K562 (cell line): ENCODE measurements around the gene OLIG1. TPM values are rescaled to one million over a fixed set of nuclear protein-coding genes. Genes with fewer than 3 reads are reported as not detected.
A peak's percentile ranks its signal among the peaks of the same experiment; 100 is the strongest.

Source experiments
- ATAC-seq: fragments of 200-7000 bp; cut with Tn5 transposase; 3 replicates; pipeline ENCODE4 v1.9.1; 2020; ENCODE audit warnings: moderate library complexity
- BruUV-seq: library from RNA; stranded (reverse); fragments of 400-500 nt; replicated peaks from 2 replicates; lab custom pipeline; 2021; lab: Mats Ljungman, UMichigan
- CTCF ChIA-PET: fragments of 300-600 bp; formaldehyde crosslinking; extraction: SDS; loops from one replicate; lab custom pipeline; 2021; ENCODE audit warnings: low intra/inter-chr PET ratio; lab: Yijun Ruan, JAX
- POLR2A ChIA-PET: fragments of 300-600, 350-650 bp; sonication (Branson Sonifier 250); formaldehyde crosslinking; extraction: SDS; loops from one replicate; lab custom pipeline; 2021; ENCODE audit warnings: antibody characterized with exemption, inconsistent platforms; lab: Yijun Ruan, JAX
- DNase-seq, 4 experiments: peaks; one replicate each; pipeline versions ENCODE4 v3.0.0 to v3.0.0-alpha.2; 2011 to 2018; ENCODE audit warnings: low spot score in 3 of 4, mixed read lengths in 3 of 4; ENCODE audit errors: extremely low read depth in 1 of 4
- FAIRE-seq: peaks from 2 replicates; lab custom pipeline; 2011; peaks lifted over from hg19 to GRCh38; lab: Jason Lieb, UNC
- H2AFZ ChIP-seq: 2 replicates; pipeline ENCODE4 v1.6.0; 2011; ENCODE audit warnings: low read depth, low read length, control low read depth, inconsistent platforms
- H3K27ac ChIP-seq: fragments of 200-600 bp; 3 replicates; pipeline ENCODE4 v1.8.0; 2011; ENCODE audit warnings: low read depth, mild to moderate bottlenecking, control low read depth, inconsistent platforms, low read length, moderate library complexity, mixed read lengths; ENCODE audit errors: extremely low read depth
- H3K27me3 ChIP-seq, 2 experiments: fragments of 300-600 bp in 1 of 2; 2 replicates in 1 of 2; 3 replicates in 1 of 2; pipeline versions ENCODE4 v1.6.0 to v1.8.0; 2011; ENCODE audit warnings: inconsistent platforms in 2 of 2, low read length in 2 of 2, mild to moderate bottlenecking in 1 of 2, mixed read lengths in 1 of 2, moderate library complexity in 1 of 2; ENCODE audit not compliant: control insufficient read depth in 2 of 2, insufficient read depth in 2 of 2
- H3K36me3 ChIP-seq: fragments of 300-600 bp; 3 replicates; pipeline ENCODE4 v1.8.0; 2011; ENCODE audit warnings: mild to moderate bottlenecking, low read length, inconsistent platforms; ENCODE audit not compliant: control insufficient read depth, insufficient read depth
- H3K4me1 ChIP-seq, 2 experiments: fragments of 200-600 bp in 1 of 2; replicated peaks in 1 of 2; 2 replicates in 1 of 2; 3 replicates in 1 of 2; pipeline versions ENCODE4 v1.5.1 to v1.8.0; 2011; ENCODE audit warnings: inconsistent platforms in 2 of 2, low read length in 2 of 2, mild to moderate bottlenecking in 1 of 2, mixed read lengths in 1 of 2, moderate library complexity in 1 of 2; ENCODE audit not compliant: control insufficient read depth in 2 of 2, insufficient read depth in 2 of 2
- H3K4me2 ChIP-seq: 2 replicates; pipeline ENCODE4 v1.6.1; 2011; ENCODE audit warnings: low read length, control low read depth, inconsistent platforms, mixed read lengths; ENCODE audit not compliant: insufficient read depth
- H3K4me3 ChIP-seq: fragments of 200-600 bp; sonication (generic), shearing (Covaris generic); 2 replicates; pipeline ENCODE4 v1.5.1; 2016; ENCODE audit warnings: control low read depth, inconsistent platforms
- H3K79me2 ChIP-seq: fragments of 200-600 bp; 3 replicates; pipeline ENCODE4 v1.8.0; 2011; ENCODE audit warnings: low read length, inconsistent platforms; ENCODE audit not compliant: control insufficient read depth, insufficient read depth
- H3K9ac ChIP-seq, 2 experiments: 2 replicates each; pipeline versions ENCODE4 v1.6.0 to v1.6.1; 2011; ENCODE audit warnings: low read depth in 2 of 2, low read length in 2 of 2, control low read depth in 1 of 2, inconsistent platforms in 1 of 2, mild to moderate bottlenecking in 1 of 2, mixed read lengths in 1 of 2; ENCODE audit not compliant: insufficient read depth in 1 of 2
- H3K9me1 ChIP-seq: one replicate; pipeline ENCODE4 v1.6.0; 2011; ENCODE audit warnings: inconsistent platforms, mild to moderate bottlenecking, low read length, moderate library complexity; ENCODE audit not compliant: control insufficient read depth, insufficient read depth
- H3K9me3 ChIP-seq: replicated peaks from 2 replicates; pipeline ENCODE4 v1.5.1; 2011; ENCODE audit warnings: low read depth, low read length, inconsistent platforms; ENCODE audit not compliant: control insufficient read depth, insufficient read depth
- H4K20me1 ChIP-seq: replicated peaks from 2 replicates; pipeline ENCODE4 v1.6.1; 2011; ENCODE audit warnings: low read length, inconsistent platforms, mixed read lengths; ENCODE audit not compliant: control insufficient read depth, insufficient read depth
- ATF3 ChIP-seq, 2 experiments: fragments of 450-650 bp in 1 of 2; sonication (generic) in 1 of 2; formaldehyde crosslinking in 1 of 2; IDR thresholded peaks in 1 of 2; conservative IDR thresholded peaks in 1 of 2; 2 replicates each; pipeline versions ENCODE4 v1.6.1 to v1.8.1; 2016 to 2023; ENCODE audit warnings: mild to moderate bottlenecking in 2 of 2, moderate library complexity in 2 of 2, inconsistent platforms in 1 of 2, missing genetic modification reagents in 1 of 2
- CEBPG ChIP-seq, 3 experiments: fragments of 200-800 bp in 1 of 3; sonication (Bioruptor generic) in 1 of 3; sonication (generic) in 1 of 3; formaldehyde crosslinking in 1 of 3; IDR thresholded peaks in 2 of 3; conservative IDR thresholded peaks in 1 of 3; 2 replicates each; pipeline versions ENCODE4 v1.6.1 to v1.8.0; 2016 to 2022; ENCODE audit warnings: missing compliant biosample characterization in 2 of 3, missing genetic modification characterization in 2 of 3, mild to moderate bottlenecking in 1 of 3, missing genetic modification reagents in 1 of 3
- USF1 ChIP-seq: sonication (generic); formaldehyde crosslinking; IDR thresholded peaks from 2 replicates; pipeline ENCODE4 v1.9.0; 2022; ENCODE audit warnings: mild to moderate bottlenecking, missing genetic modification reagents
- WGBS: fragments of 100-300 bp; shearing (Covaris generic); methylation state at CpG from one replicate; pipeline ENCODE4 v1.1.6; 2016; ENCODE audit warnings: low coverage, mixed read lengths; ENCODE audit not compliant: insufficient coverage; ENCODE audit errors: missing lambda C conversion rate; 5-methylcytosine and 5-hydroxymethylcytosine counted together
- in situ Hi-C: fragments of 300-500 bp; cut with MboI; formaldehyde crosslinking; loops from 4 replicates; pipeline ENCODE4 v1.15.0; 2018; ENCODE audit warnings: inconsistent platforms, mixed read lengths
- intact Hi-C: fragments of 100-400 bp; cut with micrococcal nuclease; formaldehyde crosslinking; loops from 2 replicates; pipeline ENCODE4 v1.14.2; 2022
- polyA plus RNA-seq, 8 experiments: library from polyadenylated mRNA; depleted of rRNA in 4 of 8; stranded (reverse) in 5 of 8; unstranded in 3 of 8; fragments of >200 nt; fragmentation: Nextera tagmentation in 2 of 8; fragmentation: Illumina TruSeq in 1 of 8; extraction: Ambion mirVana in 2 of 8; extraction: Trizol in 1 of 8; gene quantifications; 2 replicates each; pipeline versions ENCODE4 v1.2.1 to v1.2.3, GENCODE V29; 2011 to 2014; ENCODE audit warnings: inconsistent platforms in 1 of 8, missing spikeins in 1 of 8
- total RNA-seq, 7 experiments: library from RNA; depleted of rRNA in 6 of 7; stranded (reverse); fragments of >200 nt in 6 of 7; fragmentation: Illumina TruSeq in 2 of 7; extraction: Trizol in 2 of 7; gene quantifications; 2 replicates each; pipeline versions ENCODE4 v1.2.1 to v1.2.3, GENCODE V29; 2011 to 2021; ENCODE audit warnings: low replicate concordance in 1 of 7

The OLIG1 gene
- total and polyA plus RNA-seq, 9 of the 15 experiments (the other 6 are each of a cell fraction or from before 2014, with no cell fraction given): not detected

GRCh38 chr21:33099131-33099530, 29.2 kb downstream of the OLIG1 start:
- H3K27me3 ChIP-seq: peaks cover 53 to 58% of the 10 kb centered on the region in 2 experiments
- CTCF ChIA-PET: no interaction called here
- no peaks in the 10 kb centered on the region for H3K79me2 ChIP-seq

More at GRCh38 chr21:33099131-33099530, 29.2 kb downstream of the OLIG1 start:
- ATAC-seq (no peak), DNase-seq (no peak), FAIRE-seq (no peak)
- Histone ChIP-seq H3K9me3 (no peaks in the 10 kb centered on the region), H3K36me3 (no peaks in the 10 kb centered on the region), H4K20me1 (no peaks in the 10 kb centered on the region), H3K4me1 (peaks cover 0 to 8% of the 10 kb centered on the region in 2 experiments; a peak in 1 of 5 replicates), H2AFZ (no peak overlapping the region), H3K9me1 (no peaks in the 10 kb centered on the region), H3K4me2 (no peak overlapping the region), H3K4me3 (no peak overlapping the region), H3K27ac (no peak overlapping the region), H3K9ac (no peak overlapping the region)
- intact Hi-C loops (no loop called here), in situ Hi-C loops (no loop called here)
- 0% methylated on average over 7 of the region's 7 CpGs for WGBS
- POLR2A ChIA-PET: no interaction called here
- TF ChIP-seq USF1 (CRISPR knock-in tag) (no peak), ATF3 (IDR thresholded peaks at IDR 0.05) (0 out of 2 replicates have a peak, but pooled peaks have one; percentile 13), ATF3 (CRISPR knock-in tag; conservative IDR thresholded peaks at IDR 0.05) (no peak), CEBPG (CRISPR knock-in tag; IDR thresholded peaks at IDR 0.05) (0 out of 2 replicates have a peak, but pooled peaks have one; percentile 12), CEBPG (tag; conservative IDR thresholded peaks at IDR 0.05 in 1 of 2, IDR thresholded peaks at IDR 0.05 in 1 of 2) (no peak)
- no TSS peak for BruUV-seq
